Hepatocyte (in vitro differentiated cells): ENCODE measurements around the gene AGAP6.
"Not testable (repeated sequence)": the region's sequence is repeated elsewhere in the genome, so short reads cannot be mapped to it uniquely, and the experiment has no call there.

Experiments used
- EZH2 ChIP-seq: fragments of 200-600 bp; sonication (generic); IDR thresholded peaks from 2 replicates; pipeline ENCODE4 v1.6.1; 2016; ENCODE audit warnings: antibody characterized with exemption, mild to moderate bottlenecking, borderline replicate concordance
- EZH2phosphoT487 ChIP-seq: fragments of 200-600 bp; sonication (generic); IDR thresholded peaks from one replicate; pipeline ENCODE4 v1.6.1; 2018; ENCODE audit warnings: antibody characterized with exemption, mild to moderate bottlenecking, low read depth, moderate library complexity; ENCODE audit not compliant: unreplicated experiment, severe bottlenecking
- TF ChIP-seq, protein P1 (sequence below): fragments of 200-600 bp; sonication (generic); IDR thresholded peaks from 2 replicates; pipeline ENCODE4 v1.5.1; 2016; ENCODE audit warnings: antibody characterized with exemption, mild to moderate bottlenecking; ENCODE audit not compliant: poor library complexity

DNA sequence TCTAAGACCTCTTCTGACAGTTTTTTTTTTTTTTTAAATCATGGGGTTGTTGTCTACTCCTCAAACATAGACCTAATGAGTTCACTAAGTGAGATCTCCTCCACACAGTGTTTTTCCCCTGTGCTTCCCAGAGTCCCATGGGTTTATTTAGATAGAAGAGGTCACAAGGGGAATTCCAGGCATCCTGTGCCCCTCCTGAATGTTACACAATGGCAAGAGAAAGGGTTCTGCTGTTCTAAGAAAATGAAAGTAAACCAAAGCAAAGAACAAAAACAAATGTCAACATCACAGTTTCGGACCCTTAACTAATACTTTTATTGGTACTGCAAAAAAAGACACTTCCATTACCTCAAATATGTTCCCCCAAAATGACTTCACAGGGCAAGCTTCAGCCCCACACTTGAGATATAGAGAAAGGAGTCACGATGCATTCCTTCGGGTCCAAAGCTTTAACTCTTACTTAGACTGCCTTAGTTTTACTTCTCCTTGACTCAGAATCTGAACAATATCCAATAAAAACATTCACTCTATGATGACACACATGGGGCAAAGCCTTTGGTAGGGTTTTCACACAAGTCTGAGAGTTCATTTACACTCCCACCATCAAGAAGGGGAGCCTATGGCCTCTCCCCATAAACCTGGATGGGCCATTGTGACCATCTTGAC lies 63.9 kb downstream of the AGAP6 start:
- TF ChIP-seq, protein P1, sequence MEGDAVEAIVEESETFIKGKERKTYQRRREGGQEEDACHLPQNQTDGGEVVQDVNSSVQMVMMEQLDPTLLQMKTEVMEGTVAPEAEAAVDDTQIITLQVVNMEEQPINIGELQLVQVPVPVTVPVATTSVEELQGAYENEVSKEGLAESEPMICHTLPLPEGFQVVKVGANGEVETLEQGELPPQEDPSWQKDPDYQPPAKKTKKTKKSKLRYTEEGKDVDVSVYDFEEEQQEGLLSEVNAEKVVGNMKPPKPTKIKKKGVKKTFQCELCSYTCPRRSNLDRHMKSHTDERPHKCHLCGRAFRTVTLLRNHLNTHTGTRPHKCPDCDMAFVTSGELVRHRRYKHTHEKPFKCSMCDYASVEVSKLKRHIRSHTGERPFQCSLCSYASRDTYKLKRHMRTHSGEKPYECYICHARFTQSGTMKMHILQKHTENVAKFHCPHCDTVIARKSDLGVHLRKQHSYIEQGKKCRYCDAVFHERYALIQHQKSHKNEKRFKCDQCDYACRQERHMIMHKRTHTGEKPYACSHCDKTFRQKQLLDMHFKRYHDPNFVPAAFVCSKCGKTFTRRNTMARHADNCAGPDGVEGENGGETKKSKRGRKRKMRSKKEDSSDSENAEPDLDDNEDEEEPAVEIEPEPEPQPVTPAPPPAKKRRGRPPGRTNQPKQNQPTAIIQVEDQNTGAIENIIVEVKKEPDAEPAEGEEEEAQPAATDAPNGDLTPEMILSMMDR = not testable (repeated sequence)
- TF ChIP-seq EZH2phosphoT487, EZH2: not testable (repeated sequence)
